OCI-LY7 (cell line): ENCODE results near the gene CAPN9.

Experiments used
- CTCF ChIP-seq: fragments of 200-600 bp; sonication (generic); conservative IDR thresholded peaks from 2 replicates; pipeline ENCODE4 v1.5.1; 2014; ENCODE audit warnings: mild to moderate bottlenecking, antibody characterized with exemption, low read length, moderate library complexity, mixed read lengths
- EZH2phosphoT487 ChIP-seq: fragments of 200-600 bp; sonication (generic); IDR thresholded peaks from 2 replicates; pipeline ENCODE4 v1.6.1; 2018; ENCODE audit warnings: low read depth, borderline replicate concordance, mild to moderate bottlenecking, mixed run types, antibody characterized with exemption, low read length, moderate library complexity, mixed read lengths

GRCh38 chr1:230781594-230781993 is 34.4 kb downstream of the CAPN9 start:
- TF ChIP-seq CTCF = no peak
- TF ChIP-seq EZH2phosphoT487 = no peak
